GM12865 (cell line): ENCODE results near the gene PDE4D.

Source experiments
- DNase-seq: peaks from one replicate; pipeline ENCODE4 v3.0.0; 2010; ENCODE audit warnings: low read depth
- H3K4me3 ChIP-seq: 2 replicates; pipeline ENCODE4 v1.5.1; 2011; ENCODE audit warnings: mild to moderate bottlenecking, low read depth, low read length, control low read depth
- CTCF ChIP-seq: IDR thresholded peaks from 2 replicates; pipeline ENCODE4 v1.5.1; 2011; ENCODE audit warnings: low read length, control low read depth, low read depth, inconsistent platforms; ENCODE audit not compliant: insufficient read depth; ENCODE audit errors: missing control alignments

The PDE4D gene

GRCh38 chr5:59218424-59219045, 675.0 kb downstream of the PDE4D start:
- no peak for TF ChIP-seq CTCF
- no peak overlapping the region for H3K4me3 ChIP-seq
- no peak for DNase-seq

- no peak for TF ChIP-seq CTCF
- no peak overlapping the region for H3K4me3 ChIP-seq
- DNase-seq, result no peak
Measured at GRCh38 chr5:59216841-59217240, 676.7 kb downstream of the PDE4D start.

GRCh38 chr5:59212596-59212995, 680.9 kb downstream of the PDE4D start:
- H3K4me3 ChIP-seq, result no peak overlapping the region
- no peak for TF ChIP-seq CTCF
- DNase-seq, result no peak

GRCh38 chr5:59209758-59210359, 683.7 kb downstream of the PDE4D start:
- no peak for TF ChIP-seq CTCF
- DNase-seq, result no peak
- H3K4me3 ChIP-seq, result no peak overlapping the region

GRCh38 chr5:59208474-59208873, 685.1 kb downstream of the PDE4D start:
- no peak for TF ChIP-seq CTCF
- no peak for DNase-seq
- H3K4me3 ChIP-seq, result no peak overlapping the region

GRCh38 chr5:59207401-59207800, 686.1 kb downstream of the PDE4D start:
- TF ChIP-seq CTCF, result no peak
- H3K4me3 ChIP-seq, result no peak overlapping the region
- no peak for DNase-seq

GRCh38 chr5:59206132-59206581, 687.4 kb downstream of the PDE4D start:
- DNase-seq, result no peak
- TF ChIP-seq CTCF, result no peak
- H3K4me3 ChIP-seq, result no peak overlapping the region
